ENCODE measurements around the gene DOCK1.

DNA sequence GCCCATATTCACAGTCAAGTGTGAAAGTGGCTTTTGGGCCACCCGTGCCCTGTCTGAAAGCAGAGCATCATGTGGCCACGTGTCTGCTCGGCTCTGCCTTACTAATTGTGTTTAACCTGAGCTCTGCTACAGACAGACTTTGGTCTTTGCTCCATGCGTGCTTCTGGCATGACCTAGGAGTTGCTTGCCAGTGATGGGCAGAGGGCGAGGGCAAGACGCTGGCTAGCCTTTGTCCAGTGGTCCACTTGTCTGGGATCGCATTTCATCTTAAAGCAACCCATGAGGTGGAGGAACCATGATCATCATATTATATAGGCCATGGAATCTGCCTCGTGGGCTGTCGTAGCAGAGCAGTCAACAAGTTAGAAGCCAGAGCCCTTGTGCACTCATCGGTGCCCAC, 414.5 kb downstream of the DOCK1 start:
- TF ChIP-seq, protein P1, sequence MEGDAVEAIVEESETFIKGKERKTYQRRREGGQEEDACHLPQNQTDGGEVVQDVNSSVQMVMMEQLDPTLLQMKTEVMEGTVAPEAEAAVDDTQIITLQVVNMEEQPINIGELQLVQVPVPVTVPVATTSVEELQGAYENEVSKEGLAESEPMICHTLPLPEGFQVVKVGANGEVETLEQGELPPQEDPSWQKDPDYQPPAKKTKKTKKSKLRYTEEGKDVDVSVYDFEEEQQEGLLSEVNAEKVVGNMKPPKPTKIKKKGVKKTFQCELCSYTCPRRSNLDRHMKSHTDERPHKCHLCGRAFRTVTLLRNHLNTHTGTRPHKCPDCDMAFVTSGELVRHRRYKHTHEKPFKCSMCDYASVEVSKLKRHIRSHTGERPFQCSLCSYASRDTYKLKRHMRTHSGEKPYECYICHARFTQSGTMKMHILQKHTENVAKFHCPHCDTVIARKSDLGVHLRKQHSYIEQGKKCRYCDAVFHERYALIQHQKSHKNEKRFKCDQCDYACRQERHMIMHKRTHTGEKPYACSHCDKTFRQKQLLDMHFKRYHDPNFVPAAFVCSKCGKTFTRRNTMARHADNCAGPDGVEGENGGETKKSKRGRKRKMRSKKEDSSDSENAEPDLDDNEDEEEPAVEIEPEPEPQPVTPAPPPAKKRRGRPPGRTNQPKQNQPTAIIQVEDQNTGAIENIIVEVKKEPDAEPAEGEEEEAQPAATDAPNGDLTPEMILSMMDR (IDR thresholded peaks at IDR 0.05), result no peak
- no peak for TF ChIP-seq POLR2AphosphoS5 (IDR thresholded peaks at IDR 0.05)
- no peak for TF ChIP-seq POLR2A (IDR thresholded peaks at IDR 0.05)

Measured in breast epithelium (tissue), 3 donors.